ENCODE data around the gene NEGR1. TPM values are rescaled to one million over a fixed set of nuclear protein-coding genes. Genes with fewer than 3 reads are reported as not detected.

The NEGR1 gene
- total and polyA plus RNA-seq, 2 experiments from 2014 or later: 0.57 to 0.94 TPM

DNA sequence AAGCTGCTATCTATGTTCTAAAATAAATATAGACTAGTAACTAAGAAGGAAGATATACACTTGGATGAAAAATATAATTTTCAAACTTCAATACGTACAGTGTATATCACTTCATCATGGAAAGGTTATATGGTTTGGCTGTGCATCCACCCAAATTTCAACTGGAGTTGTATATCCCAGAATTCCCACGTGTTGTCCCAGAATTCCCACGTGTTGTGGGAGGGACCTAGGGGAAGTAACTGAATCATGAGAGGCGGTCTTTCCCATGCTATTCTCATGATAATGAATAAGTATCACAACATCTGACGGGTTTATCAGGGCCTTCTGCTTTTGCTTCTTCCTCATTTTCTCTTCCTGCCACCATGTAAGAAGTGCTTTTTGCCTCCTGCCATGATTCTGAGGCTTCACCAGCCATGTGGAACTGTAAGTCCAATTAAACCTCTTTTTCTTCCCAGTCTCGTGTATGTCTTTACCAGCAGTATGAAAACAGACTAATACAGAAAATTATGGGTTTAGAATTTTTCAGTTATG lies 10.7 kb downstream of the NEGR1 start:
- H3F3A ChIP-seq (replicated peaks; ENCODE audit: low read depth): no peaks in the 10 kb centered on the region
- DNase-seq (ENCODE audit: low spot score): no peak
- no peak overlapping the region for H3K4me3 Mint-ChIP-seq
- H3K79me2 ChIP-seq (replicated peaks; ENCODE audit: insufficient read depth): no peaks in the 10 kb centered on the region
- no peaks in the 10 kb centered on the region for H3K27me3 ChIP-seq (ENCODE audit: insufficient read depth)
- no peaks in the 10 kb centered on the region for H3K4me1 Mint-ChIP-seq
- H3K4me2 ChIP-seq: no peak overlapping the region
- no peaks in the 10 kb centered on the region for H3K9me2 ChIP-seq (ENCODE audit: insufficient read depth)
- no peak overlapping the region for H3K27ac Mint-ChIP-seq
- H3K36me3 ChIP-seq (ENCODE audit: insufficient read depth): no peaks in the 10 kb centered on the region
- H3K4me3 ChIP-seq: no peak overlapping the region
- H2AFZ ChIP-seq: no peak overlapping the region
- no peak overlapping the region for H3K27ac ChIP-seq (ENCODE audit: low read depth)
- peaks cover 6% of the 10 kb centered on the region; the same call in 1 of the 2 replicates for H4K20me1 ChIP-seq (replicated peaks; ENCODE audit: insufficient read depth)
- no peak for ATAC-seq
- H3K9me3 Mint-ChIP-seq: no peaks in the 10 kb centered on the region; the same call in 2 of the 3 replicates
- peaks cover under 1% of the 10 kb centered on the region for H3K27me3 Mint-ChIP-seq (ENCODE audit: insufficient read depth, low read depth, poor library complexity)
- no peaks in the 10 kb centered on the region for H3K36me3 Mint-ChIP-seq (ENCODE audit: low read depth)
- TF ChIP-seq, protein P1, sequence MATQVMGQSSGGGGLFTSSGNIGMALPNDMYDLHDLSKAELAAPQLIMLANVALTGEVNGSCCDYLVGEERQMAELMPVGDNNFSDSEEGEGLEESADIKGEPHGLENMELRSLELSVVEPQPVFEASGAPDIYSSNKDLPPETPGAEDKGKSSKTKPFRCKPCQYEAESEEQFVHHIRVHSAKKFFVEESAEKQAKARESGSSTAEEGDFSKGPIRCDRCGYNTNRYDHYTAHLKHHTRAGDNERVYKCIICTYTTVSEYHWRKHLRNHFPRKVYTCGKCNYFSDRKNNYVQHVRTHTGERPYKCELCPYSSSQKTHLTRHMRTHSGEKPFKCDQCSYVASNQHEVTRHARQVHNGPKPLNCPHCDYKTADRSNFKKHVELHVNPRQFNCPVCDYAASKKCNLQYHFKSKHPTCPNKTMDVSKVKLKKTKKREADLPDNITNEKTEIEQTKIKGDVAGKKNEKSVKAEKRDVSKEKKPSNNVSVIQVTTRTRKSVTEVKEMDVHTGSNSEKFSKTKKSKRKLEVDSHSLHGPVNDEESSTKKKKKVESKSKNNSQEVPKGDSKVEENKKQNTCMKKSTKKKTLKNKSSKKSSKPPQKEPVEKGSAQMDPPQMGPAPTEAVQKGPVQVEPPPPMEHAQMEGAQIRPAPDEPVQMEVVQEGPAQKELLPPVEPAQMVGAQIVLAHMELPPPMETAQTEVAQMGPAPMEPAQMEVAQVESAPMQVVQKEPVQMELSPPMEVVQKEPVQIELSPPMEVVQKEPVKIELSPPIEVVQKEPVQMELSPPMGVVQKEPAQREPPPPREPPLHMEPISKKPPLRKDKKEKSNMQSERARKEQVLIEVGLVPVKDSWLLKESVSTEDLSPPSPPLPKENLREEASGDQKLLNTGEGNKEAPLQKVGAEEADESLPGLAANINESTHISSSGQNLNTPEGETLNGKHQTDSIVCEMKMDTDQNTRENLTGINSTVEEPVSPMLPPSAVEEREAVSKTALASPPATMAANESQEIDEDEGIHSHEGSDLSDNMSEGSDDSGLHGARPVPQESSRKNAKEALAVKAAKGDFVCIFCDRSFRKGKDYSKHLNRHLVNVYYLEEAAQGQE (IDR thresholded peaks at IDR 0.05; ENCODE audit: unreplicated experiment): no peak
- TF ChIP-seq ZNF331 (CRISPR knock-in tag; IDR thresholded peaks at IDR 0.05; ENCODE audit: low read depth) (no peak), CREB1 (CRISPR knock-in tag; IDR thresholded peaks at IDR 0.05; ENCODE audit: low read depth) (no peak), POLR2AphosphoS5 (IDR thresholded peaks at IDR 0.05; ENCODE audit: low read depth) (no peak), EZH2 (IDR thresholded peaks at IDR 0.05; ENCODE audit: low read depth, unreplicated experiment) (no peak), NANOG (IDR thresholded peaks at IDR 0.05; ENCODE audit: borderline replicate concordance) (no peak)
- TF ChIP-seq, protein P2, sequence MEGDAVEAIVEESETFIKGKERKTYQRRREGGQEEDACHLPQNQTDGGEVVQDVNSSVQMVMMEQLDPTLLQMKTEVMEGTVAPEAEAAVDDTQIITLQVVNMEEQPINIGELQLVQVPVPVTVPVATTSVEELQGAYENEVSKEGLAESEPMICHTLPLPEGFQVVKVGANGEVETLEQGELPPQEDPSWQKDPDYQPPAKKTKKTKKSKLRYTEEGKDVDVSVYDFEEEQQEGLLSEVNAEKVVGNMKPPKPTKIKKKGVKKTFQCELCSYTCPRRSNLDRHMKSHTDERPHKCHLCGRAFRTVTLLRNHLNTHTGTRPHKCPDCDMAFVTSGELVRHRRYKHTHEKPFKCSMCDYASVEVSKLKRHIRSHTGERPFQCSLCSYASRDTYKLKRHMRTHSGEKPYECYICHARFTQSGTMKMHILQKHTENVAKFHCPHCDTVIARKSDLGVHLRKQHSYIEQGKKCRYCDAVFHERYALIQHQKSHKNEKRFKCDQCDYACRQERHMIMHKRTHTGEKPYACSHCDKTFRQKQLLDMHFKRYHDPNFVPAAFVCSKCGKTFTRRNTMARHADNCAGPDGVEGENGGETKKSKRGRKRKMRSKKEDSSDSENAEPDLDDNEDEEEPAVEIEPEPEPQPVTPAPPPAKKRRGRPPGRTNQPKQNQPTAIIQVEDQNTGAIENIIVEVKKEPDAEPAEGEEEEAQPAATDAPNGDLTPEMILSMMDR (conservative IDR thresholded peaks at IDR 0.05; ENCODE audit: low read depth in 2 of 2): no peak
- H3K4me1 ChIP-seq (ENCODE audit: insufficient read depth): no peaks in the 10 kb centered on the region

GRCh38 chr1:72262735-72263134 lies 19.6 kb downstream of the NEGR1 start:
- no peak overlapping the region for H2AFZ ChIP-seq
- DNase-seq (ENCODE audit: low spot score): no peak
- no peak for TF ChIP-seq POLR2AphosphoS5 (IDR thresholded peaks at IDR 0.05; ENCODE audit: low read depth)
- TF ChIP-seq, protein P2 (conservative IDR thresholded peaks at IDR 0.05; ENCODE audit: low read depth in 2 of 2): no peak
- no peak for TF ChIP-seq CREB1 (CRISPR knock-in tag; IDR thresholded peaks at IDR 0.05; ENCODE audit: low read depth)
- TF ChIP-seq, protein P1 (IDR thresholded peaks at IDR 0.05; ENCODE audit: unreplicated experiment): no peak
- no peak for TF ChIP-seq ZNF114 (CRISPR knock-in tag; IDR thresholded peaks at IDR 0.05)
- no peak for TF ChIP-seq EZH2phosphoT487 (IDR thresholded peaks at IDR 0.05; ENCODE audit: unreplicated experiment)
- H4K20me1 ChIP-seq (replicated peaks; ENCODE audit: insufficient read depth): peaks cover 6% of the 10 kb centered on the region; the same call in 1 of the 2 replicates
- Mint-ChIP-seq H3K4me1 (no peaks in the 10 kb centered on the region), H3K27ac (no peak overlapping the region), H3K27me3 (ENCODE audit: insufficient read depth, low read depth, poor library complexity) (peaks cover 1% of the 10 kb centered on the region), H3K4me3 (no peak overlapping the region), H3K9me3 (no peaks in the 10 kb centered on the region), H3K36me3 (ENCODE audit: low read depth) (no peaks in the 10 kb centered on the region)
- no peaks in the 10 kb centered on the region for H3K36me3 ChIP-seq (ENCODE audit: insufficient read depth)
- H3K4me2 ChIP-seq: no peak overlapping the region
- no peaks in the 10 kb centered on the region for H3F3A ChIP-seq (replicated peaks; ENCODE audit: low read depth)
- H3K79me2 ChIP-seq (replicated peaks; ENCODE audit: insufficient read depth): no peaks in the 10 kb centered on the region
- no peak overlapping the region for H3K4me3 ChIP-seq
- H3K9me2 ChIP-seq (ENCODE audit: insufficient read depth): no peaks in the 10 kb centered on the region
- no peak overlapping the region for H3K27ac ChIP-seq (ENCODE audit: low read depth)
- no peak for ATAC-seq
- no peaks in the 10 kb centered on the region for H3K4me1 ChIP-seq (ENCODE audit: insufficient read depth)
- no peaks in the 10 kb centered on the region for H3K27me3 ChIP-seq (ENCODE audit: insufficient read depth)

All from GM23338 (cell line).